ENCODE data around the gene ADAM17.

- TF ChIP-seq CTCF (IDR thresholded peaks at IDR 0.05) = no peak
- no peak for TF ChIP-seq POLR2AphosphoS5 (IDR thresholded peaks at IDR 0.05; ENCODE audit: low read depth, low read length)
- no peak for TF ChIP-seq SIN3A (IDR thresholded peaks at IDR 0.05; ENCODE audit: borderline replicate concordance, insufficient read depth, low read depth, low read length)
- 0 out of 2 replicates have a peak, but pooled peaks have one; percentile 1 for TF ChIP-seq TCF7L2 (IDR thresholded peaks at IDR 0.05; ENCODE audit: low read depth, low read length)
- no peak for TF ChIP-seq REST (IDR thresholded peaks at IDR 0.05; ENCODE audit: insufficient read depth in 1 of 2, low read depth in 2 of 2, low read length in 1 of 2)
These were observed 721 bp downstream of the ADAM17 start for GRCh38 chr2:9554921-9555296.

All from Panc1 (cell line).